Glomerular endothelial cell (primary cell): ENCODE measurements around the gene INPP4A. TPM values are rescaled to one million over a fixed set of nuclear protein-coding genes. Genes with fewer than 3 reads are reported as not detected.
"Not testable (repeated sequence)": the region's sequence is repeated elsewhere in the genome, so short reads cannot be mapped to it uniquely, and the experiment has no call there.

Experiments
- DNase-seq: peaks from one replicate; pipeline ENCODE4 v3.0.0-alpha.2; 2011; ENCODE audit warnings: low read depth, low spot score; ENCODE audit errors: extremely low read depth
- total RNA-seq: library from RNA; depleted of rRNA; stranded (reverse); fragments of >200 nt; gene quantifications from 2 replicates; pipeline ENCODE4 v1.2.3, GENCODE V29; 2015

The INPP4A gene
- total RNA-seq, 1 donor from 2014 or later = 30.6 TPM

- DNase-seq = not testable (repeated sequence)
Measured at GRCh38 chr2:98435670-98436069, 9.0 kb upstream of the INPP4A start.

GRCh38 chr2:98436734-98437133, 7.9 kb upstream of the INPP4A start:
- no peak for DNase-seq

GRCh38 chr2:98438190-98439133, 6.2 kb upstream of the INPP4A start:
- DNase-seq = no peak

- DNase-seq = no peak
Measured at GRCh38 chr2:98441706-98442450, 2.8 kb upstream of the INPP4A start.

- DNase-seq = no peak
Measured at GRCh38 chr2:98442488-98442887, 2.2 kb upstream of the INPP4A start.

- DNase-seq = no peak
Measured at GRCh38 chr2:98445177-98445682, 572 bp downstream of the INPP4A start.

- no peak for DNase-seq
Measured at GRCh38 chr2:98445683-98446581, 1.3 kb downstream of the INPP4A start.

GRCh38 chr2:98446850-98447249, 2.2 kb downstream of the INPP4A start:
- DNase-seq = no peak

GRCh38 chr2:98448441-98449145, 3.9 kb downstream of the INPP4A start:
- DNase-seq = no peak

GRCh38 chr2:98452396-98453027, 7.9 kb downstream of the INPP4A start:
- DNase-seq = no peak

GRCh38 chr2:98453083-98453482, 8.4 kb downstream of the INPP4A start:
- no peak for DNase-seq

- no peak for DNase-seq
Measured at GRCh38 chr2:98453531-98453930, 8.9 kb downstream of the INPP4A start.

- DNase-seq = no peak
Measured at GRCh38 chr2:98454073-98454472, 9.4 kb downstream of the INPP4A start.

- DNase-seq = no peak
Measured at GRCh38 chr2:98454500-98455235, 10.0 kb downstream of the INPP4A start.

- no peak for DNase-seq
Measured at GRCh38 chr2:98455494-98455976, 10.9 kb downstream of the INPP4A start.

GRCh38 chr2:98457045-98457696, 12.5 kb downstream of the INPP4A start:
- DNase-seq = no peak

GRCh38 chr2:98458207-98458606, 13.5 kb downstream of the INPP4A start:
- DNase-seq = no peak
